Activated CD4-positive, alpha-beta T cell treated with anti-CD3 and anti-CD28 coated beads, Interleukin-2, amount 10 ng/mL, durations not matched to agents 24 days and 14 days (primary cell): ENCODE measurements around the gene INO80. TPM values are rescaled to one million over a fixed set of nuclear protein-coding genes. Genes with fewer than 3 reads are reported as not detected.
A peak's percentile ranks its signal among the peaks of the same experiment; 100 is the strongest.

Experiments used
- DNase-seq: peaks from one replicate; pipeline ENCODE4 v3.0.0; 2022
- H3K27ac Mint-ChIP-seq: one replicate; pipeline ENCODE4 v1.8.0; 2022; ENCODE audit warnings: mild to moderate bottlenecking, mixed read lengths
- H3K27me3 Mint-ChIP-seq: one replicate; pipeline ENCODE4 v1.8.0; 2022; ENCODE audit warnings: mixed read lengths
- H3K36me3 Mint-ChIP-seq: one replicate; pipeline ENCODE4 v1.8.0; 2022; ENCODE audit warnings: low read depth, mild to moderate bottlenecking, mixed read lengths
- H3K4me1 Mint-ChIP-seq: one replicate; pipeline ENCODE4 v1.8.0; 2021; ENCODE audit warnings: mixed read lengths
- H3K4me3 Mint-ChIP-seq: one replicate; pipeline ENCODE4 v1.8.0; 2022; ENCODE audit warnings: mild to moderate bottlenecking, moderate library complexity, mixed read lengths
- H3K9me3 Mint-ChIP-seq: one replicate; pipeline ENCODE4 v1.8.0; 2021; ENCODE audit warnings: mixed read lengths
- intact Hi-C: fragments of 100-400 bp; cut with micrococcal nuclease; formaldehyde crosslinking; loops from one replicate; pipeline ENCODE4 v1.15.1; 2023
- total RNA-seq: library from RNA; stranded (reverse); gene quantifications from 2 replicates; pipeline ENCODE4 v1.2.3, GENCODE V29; 2022

Gene INO80
- total RNA-seq, 1 donor from 2014 or later: 37.2 TPM

DNA sequence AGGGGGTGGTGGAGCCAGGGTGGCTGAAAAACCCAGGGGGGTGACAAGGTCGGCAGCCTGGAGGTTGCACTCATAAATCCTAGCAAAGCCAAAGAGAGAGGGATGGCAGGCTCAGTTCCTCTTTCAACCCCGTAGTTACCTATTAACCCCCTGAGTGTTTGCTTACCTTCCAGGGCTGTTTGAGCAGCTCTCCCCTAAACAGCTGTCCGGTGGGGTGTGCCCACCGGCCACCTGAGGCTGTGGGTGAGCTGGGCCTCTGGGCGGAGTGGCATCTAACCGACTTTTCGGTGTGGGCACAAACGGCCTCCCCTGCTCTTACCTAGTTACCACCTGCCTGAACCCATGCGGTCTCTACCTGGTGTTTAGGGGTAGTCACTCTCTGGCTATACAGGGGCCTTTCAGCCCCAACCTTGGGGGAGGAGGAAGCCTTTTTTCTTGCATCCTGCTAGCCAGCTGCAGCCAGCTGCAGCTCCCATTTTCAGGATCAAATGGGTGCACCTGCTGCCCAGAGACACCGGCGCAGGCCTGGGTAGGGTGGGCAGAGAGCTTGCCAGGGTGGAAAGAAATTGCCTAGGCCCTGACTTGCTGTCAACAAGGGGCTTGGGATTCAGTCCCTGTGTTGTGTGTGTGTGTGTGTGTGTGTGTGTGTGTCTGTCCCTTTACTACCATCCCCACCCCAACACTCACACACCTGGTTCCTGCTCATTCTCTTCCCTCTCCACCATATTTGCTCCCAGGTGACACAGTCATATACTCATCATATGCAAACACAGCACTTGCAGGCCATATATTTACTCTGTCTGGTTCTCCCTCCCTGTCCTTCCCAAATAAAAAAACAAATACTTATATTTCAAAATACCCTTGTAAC is 183.2 kb downstream of the INO80 start:
- peaks cover 2% of the 10 kb centered on the region for H3K36me3 Mint-ChIP-seq
- DNase-seq: no peak
- H3K4me1 Mint-ChIP-seq: peaks cover 28% of the 10 kb centered on the region
- H3K9me3 Mint-ChIP-seq: no peaks in the 10 kb centered on the region
- no peak overlapping the region for H3K4me3 Mint-ChIP-seq
- peaks cover 45% of the 10 kb centered on the region for H3K27me3 Mint-ChIP-seq
- intact Hi-C loops: no loop called here
- no peak overlapping the region for H3K27ac Mint-ChIP-seq

DNA sequence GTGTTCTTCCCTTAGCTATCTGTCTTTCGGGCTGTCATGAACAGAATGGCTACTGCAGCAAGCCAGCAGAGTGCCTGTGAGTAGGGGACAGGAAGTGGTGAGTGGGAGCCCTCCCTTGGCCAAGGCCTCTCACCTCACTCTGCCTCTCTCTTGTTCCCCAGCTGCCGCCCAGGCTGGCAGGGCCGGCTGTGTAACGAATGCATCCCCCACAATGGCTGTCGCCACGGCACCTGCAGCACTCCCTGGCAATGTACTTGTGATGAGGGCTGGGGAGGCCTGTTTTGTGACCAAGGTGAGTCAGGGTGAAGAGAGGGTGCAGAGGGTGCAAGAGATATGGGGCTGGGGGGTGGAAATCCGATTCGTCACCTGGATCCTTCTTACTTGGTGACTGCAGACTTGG is 183.9 kb downstream of the INO80 start:
- no peak for DNase-seq
- no peak overlapping the region for H3K4me3 Mint-ChIP-seq
- no peak overlapping the region for H3K27ac Mint-ChIP-seq
- no peaks in the 10 kb centered on the region for H3K9me3 Mint-ChIP-seq
- intact Hi-C loops: no loop called here
- peaks cover 47% of the 10 kb centered on the region for H3K27me3 Mint-ChIP-seq
- H3K36me3 Mint-ChIP-seq: peaks cover 2% of the 10 kb centered on the region
- H3K4me1 Mint-ChIP-seq: peaks cover 29% of the 10 kb centered on the region

DNA sequence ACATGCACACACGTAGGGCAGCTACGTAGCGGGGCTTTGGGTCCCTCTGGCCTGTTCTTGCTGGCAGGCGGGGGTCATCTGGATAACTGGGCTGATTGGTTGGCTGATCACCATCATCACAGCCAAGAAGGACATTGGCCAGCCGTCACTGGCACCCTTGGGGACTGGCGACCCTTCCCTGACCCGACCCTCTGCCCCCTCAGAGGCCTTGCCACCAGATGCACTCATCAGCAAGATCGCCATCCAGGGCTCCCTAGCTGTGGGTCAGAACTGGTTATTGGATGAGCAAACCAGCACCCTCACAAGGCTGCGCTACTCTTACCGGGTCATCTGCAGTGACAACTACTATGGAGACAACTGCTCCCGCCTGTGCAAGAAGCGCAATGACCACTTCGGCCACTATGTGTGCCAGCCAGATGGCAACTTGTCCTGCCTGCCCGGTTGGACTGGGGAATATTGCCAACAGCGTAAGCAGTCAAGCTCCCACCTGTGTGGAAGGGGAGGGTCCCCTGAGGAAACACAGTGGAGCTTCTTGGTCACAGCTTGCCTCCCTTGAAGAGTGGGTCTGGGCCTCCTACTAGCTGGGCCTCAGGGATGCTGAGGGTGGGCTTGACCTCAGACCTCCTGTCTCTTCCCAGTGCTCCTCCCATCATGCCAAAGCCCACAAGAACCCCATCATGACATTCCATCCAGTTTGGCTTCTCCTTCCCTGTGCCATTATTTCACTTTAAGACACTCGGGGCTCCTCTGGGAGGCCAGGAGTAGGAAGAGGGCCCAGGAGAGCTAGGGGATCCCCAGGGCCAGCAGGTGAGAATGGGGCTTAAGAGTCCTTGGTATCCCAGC is 184.6 kb downstream of the INO80 start:
- peak overlapping the region; percentile 80 for H3K4me3 Mint-ChIP-seq
- H3K27me3 Mint-ChIP-seq: peaks cover 54% of the 10 kb centered on the region
- no peak overlapping the region for H3K27ac Mint-ChIP-seq
- no peak for DNase-seq
- no peaks in the 10 kb centered on the region for H3K9me3 Mint-ChIP-seq
- peaks cover 34% of the 10 kb centered on the region for H3K4me1 Mint-ChIP-seq
- peaks cover 2% of the 10 kb centered on the region for H3K36me3 Mint-ChIP-seq
- intact Hi-C loops: no loop called here

DNA sequence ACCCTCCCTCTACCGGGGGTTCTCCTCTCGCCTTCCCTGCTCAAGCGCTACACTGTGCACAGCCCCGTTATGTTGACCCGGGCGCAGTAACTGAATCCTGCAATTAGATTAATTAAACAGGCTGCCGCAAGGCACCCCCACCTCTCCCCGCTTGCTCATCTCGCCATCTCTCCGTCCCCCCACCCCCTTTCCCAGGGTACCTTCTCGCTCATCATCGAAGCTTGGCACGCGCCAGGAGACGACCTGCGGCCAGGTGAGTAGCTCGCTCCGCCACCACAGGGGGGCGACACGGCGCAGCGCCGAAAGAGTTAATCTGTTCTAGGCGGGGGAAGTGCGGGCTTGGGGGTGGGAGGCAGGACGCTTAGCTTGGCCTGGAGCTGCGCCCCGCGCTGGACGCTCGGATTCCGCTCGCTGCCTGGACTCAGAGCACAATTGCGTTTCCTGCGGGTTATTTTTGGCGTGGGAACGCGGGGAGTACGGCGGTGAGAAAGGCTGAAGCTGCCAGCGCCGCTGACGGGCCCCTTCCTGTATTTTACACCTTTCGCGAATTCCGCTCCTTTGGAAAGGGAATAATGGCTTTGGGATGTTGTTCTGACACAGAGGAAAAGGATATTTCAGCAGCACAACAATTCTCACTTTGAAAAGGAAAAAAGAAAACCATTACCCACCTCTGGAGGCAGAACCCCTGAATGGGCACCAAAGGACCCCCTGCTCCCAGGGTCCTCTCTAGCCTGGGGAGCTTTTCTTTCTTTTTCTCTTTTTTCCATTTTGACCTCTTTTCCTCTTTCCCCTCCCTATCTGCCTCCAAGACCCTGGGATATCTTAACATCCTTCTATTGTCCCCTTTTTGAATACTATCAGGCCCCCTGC is 185.4 kb downstream of the INO80 start:
- peak; percentile 84 for DNase-seq
- Mint-ChIP-seq H3K27me3 (peaks cover 60% of the 10 kb centered on the region), H3K4me3 (peak overlapping the region; percentile 80), H3K36me3 (peaks cover 2% of the 10 kb centered on the region), H3K27ac (no peak overlapping the region), H3K4me1 (peaks cover 35% of the 10 kb centered on the region), H3K9me3 (no peaks in the 10 kb centered on the region)
- intact Hi-C loops: no loop called here

DNA sequence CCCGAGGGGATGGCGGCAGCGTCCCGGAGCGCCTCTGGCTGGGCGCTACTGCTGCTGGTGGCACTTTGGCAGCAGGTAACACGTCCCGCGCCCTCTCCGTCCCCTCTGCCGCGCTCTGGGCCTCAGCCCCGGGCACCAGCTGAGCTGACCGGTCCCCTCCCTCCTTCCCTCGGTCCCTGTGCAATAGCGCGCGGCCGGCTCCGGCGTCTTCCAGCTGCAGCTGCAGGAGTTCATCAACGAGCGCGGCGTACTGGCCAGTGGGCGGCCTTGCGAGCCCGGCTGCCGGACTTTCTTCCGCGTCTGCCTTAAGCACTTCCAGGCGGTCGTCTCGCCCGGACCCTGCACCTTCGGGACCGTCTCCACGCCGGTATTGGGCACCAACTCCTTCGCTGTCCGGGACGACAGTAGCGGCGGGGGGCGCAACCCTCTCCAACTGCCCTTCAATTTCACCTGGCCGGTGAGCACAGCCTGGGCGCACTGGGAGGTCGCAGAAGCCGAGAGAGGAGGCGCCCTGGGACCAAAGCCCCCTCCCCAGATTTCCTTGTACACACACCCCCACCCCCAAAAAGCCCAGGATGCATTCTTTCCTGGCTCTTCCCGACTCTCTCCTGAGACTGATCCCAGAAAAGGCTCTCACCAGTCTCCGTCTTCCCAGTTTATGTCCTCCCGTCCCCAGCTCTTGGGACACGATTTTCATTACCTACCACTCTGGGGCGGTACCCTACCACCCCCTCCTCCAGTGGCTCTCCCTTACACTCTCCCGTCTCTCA is 186.2 kb downstream of the INO80 start:
- Mint-ChIP-seq H3K4me3 (peak overlapping the region; percentile 80), H3K4me1 (peaks cover 39% of the 10 kb centered on the region), H3K9me3 (no peaks in the 10 kb centered on the region), H3K27me3 (peaks cover 68% of the 10 kb centered on the region), H3K27ac (no peak overlapping the region), H3K36me3 (peaks cover 2% of the 10 kb centered on the region)
- intact Hi-C loops: no loop called here
- no peak for DNase-seq

Other genes starting within 250 kb of the INO80 start
- gene RHOV, start 242.0 kb downstream of the INO80 start, total RNA-seq: 1.0 and 1.5 TPM in 2 replicates
- gene VPS18, start 221.8 kb downstream of the INO80 start, total RNA-seq: 11.2 and 11.3 TPM in 2 replicates
- 0.33 TPM in 1 of 2 replicates, not detected in the other for gene DLL4, start 186.9 kb downstream of the INO80 start, total RNA-seq
- gene CHAC1, start 162.8 kb downstream of the INO80 start, total RNA-seq: 8.4 and 9.8 TPM in 2 replicates
- not detected in 2 replicates for gene EXD1, start 114.5 kb upstream of the INO80 start, total RNA-seq
- 47.4 and 47.8 TPM in 2 replicates for gene CHP1, start 115.0 kb upstream of the INO80 start, total RNA-seq
- gene OIP5, start 216.3 kb upstream of the INO80 start, total RNA-seq: 15.8 and 21.0 TPM in 2 replicates
- 115 and 116 TPM in 2 replicates for gene NUSAP1, start 216.6 kb upstream of the INO80 start, total RNA-seq